Kidney epithelial cell (primary cell): ENCODE measurements around the gene PGLYRP2. TPM values are rescaled to one million over a fixed set of nuclear protein-coding genes. Genes with fewer than 3 reads are reported as not detected.

Source experiments
- DNase-seq: peaks from one replicate; pipeline ENCODE4 v3.0.0-alpha.2; 2010; ENCODE audit warnings: low read depth
- H3K27me3 ChIP-seq: 2 replicates; pipeline ENCODE4 v1.6.0; 2011; ENCODE audit warnings: low read length; ENCODE audit not compliant: control insufficient read depth, insufficient read depth
- H3K36me3 ChIP-seq: 2 replicates; pipeline ENCODE4 v1.5.1; 2011; ENCODE audit warnings: low read length; ENCODE audit not compliant: control insufficient read depth, insufficient read depth
- H3K4me3 ChIP-seq: 2 replicates; pipeline ENCODE4 v1.5.1; 2011; ENCODE audit warnings: low read depth, mild to moderate bottlenecking, control low read depth, low read length
- CTCF ChIP-seq: IDR thresholded peaks from 2 replicates; pipeline ENCODE4 v1.5.1; 2011; ENCODE audit warnings: mild to moderate bottlenecking, moderate library complexity, low read length, control low read depth, inconsistent platforms; ENCODE audit not compliant: insufficient read depth, poor library complexity, severe bottlenecking
- total RNA-seq: library from RNA; depleted of rRNA; stranded (reverse); fragments of >200 nt; gene quantifications from 2 replicates; pipeline ENCODE4 v1.2.3, GENCODE V29; 2015

Gene PGLYRP2
- total RNA-seq, 1 donor from 2014 or later = not detected

- H3K27me3 ChIP-seq = peaks cover 22% of the 10 kb centered on the region
Measured at GRCh38 chr19:15507068-15508034, 28.1 kb upstream of the PGLYRP2 start.

GRCh38 chr19:15506074-15506571 is 26.8 kb upstream of the PGLYRP2 start:
- Histone ChIP-seq H3K4me3 (no peak overlapping the region), H3K27me3 (peaks cover 22% of the 10 kb centered on the region), H3K36me3 (no peaks in the 10 kb centered on the region)
- no peak for TF ChIP-seq CTCF
- DNase-seq = no peak

More at GRCh38 chr19:15507068-15508034, 28.1 kb upstream of the PGLYRP2 start:
- no peak for TF ChIP-seq CTCF
- no peak for DNase-seq
- no peak overlapping the region for H3K4me3 ChIP-seq
- no peaks in the 10 kb centered on the region for H3K36me3 ChIP-seq

- TF ChIP-seq CTCF = no peak
- no peak for DNase-seq
- H3K36me3 ChIP-seq = no peaks in the 10 kb centered on the region
- no peak overlapping the region for H3K4me3 ChIP-seq
- peaks cover 3% of the 10 kb centered on the region for H3K27me3 ChIP-seq
Measured at GRCh38 chr19:15502264-15502663, 23.0 kb upstream of the PGLYRP2 start.

- no peaks in the 10 kb centered on the region for H3K36me3 ChIP-seq
- H3K4me3 ChIP-seq = no peak overlapping the region
- H3K27me3 ChIP-seq = no peaks in the 10 kb centered on the region
- TF ChIP-seq CTCF = no peak
- no peak for DNase-seq
Measured at GRCh38 chr19:15501596-15501995, 22.3 kb upstream of the PGLYRP2 start.

- H3K4me3 ChIP-seq = no peak overlapping the region
- DNase-seq = no peak
- no peak for TF ChIP-seq CTCF
- H3K27me3 ChIP-seq = no peaks in the 10 kb centered on the region
- no peaks in the 10 kb centered on the region for H3K36me3 ChIP-seq
Measured at GRCh38 chr19:15498910-15499309, 19.6 kb upstream of the PGLYRP2 start.
